Activated T-cell treated with anti-CD3 and anti-CD28 coated beads, Interleukin-2, amount 50 U/mL, for 1 hour (primary cell): ENCODE measurements around the gene IL17F.
"Not testable (repeated sequence)": the region's sequence is repeated elsewhere in the genome, so short reads cannot be mapped to it uniquely, and the experiment has no call there.

Source experiments
- DNase-seq: peaks from one replicate; pipeline ENCODE4 v3.0.0-alpha.2; 2020

IL17F gene

DNA sequence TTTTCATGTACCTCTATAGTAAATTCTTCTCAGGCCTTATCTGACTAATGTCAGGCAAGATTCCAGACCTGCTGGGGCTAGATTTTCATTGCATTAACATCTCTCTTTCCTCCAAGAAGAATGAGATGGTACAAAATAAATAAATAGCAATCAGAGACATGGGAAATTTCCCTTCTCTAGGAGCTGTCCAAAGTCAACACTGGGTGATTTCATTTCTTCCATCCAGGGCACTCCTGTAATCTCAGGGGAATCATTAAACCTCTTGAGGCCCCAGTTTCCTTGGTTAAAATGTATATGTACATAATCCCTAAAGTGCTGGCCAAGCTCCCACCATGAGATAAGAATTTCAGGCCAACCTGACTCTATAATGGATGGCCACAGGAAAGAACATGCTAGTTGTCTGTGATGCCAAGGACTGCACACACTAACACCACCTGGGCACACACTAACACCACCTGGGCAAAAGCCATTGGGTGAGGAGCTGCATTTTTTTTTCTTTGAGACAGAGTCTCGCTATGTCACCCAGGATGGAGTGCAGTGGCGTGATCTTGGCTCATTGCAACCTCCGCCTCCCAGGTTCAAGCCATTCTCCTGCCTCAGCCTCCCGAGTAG, 912 bp downstream of the IL17F start:
- DNase-seq, result no peak

DNA sequence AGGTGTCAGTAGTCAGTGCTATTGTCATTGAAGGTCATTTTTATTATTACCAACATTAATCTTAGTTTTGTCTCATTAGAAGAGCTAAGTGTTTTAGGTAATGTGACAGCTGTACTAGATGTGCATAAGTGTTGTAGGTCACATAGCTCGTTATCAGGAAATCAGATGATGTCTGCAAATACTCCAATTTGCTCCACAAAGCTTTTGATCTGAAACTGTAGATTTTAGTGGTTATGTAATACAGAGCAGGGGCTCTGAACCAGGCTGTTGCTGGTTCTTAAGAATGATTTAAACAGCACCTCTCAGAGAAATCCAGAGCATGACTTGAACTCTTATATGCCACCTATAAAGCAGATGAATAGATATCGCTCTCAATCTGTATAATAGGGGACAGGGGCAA, 2.5 kb downstream of the IL17F start:
- DNase-seq, result no peak

DNA sequence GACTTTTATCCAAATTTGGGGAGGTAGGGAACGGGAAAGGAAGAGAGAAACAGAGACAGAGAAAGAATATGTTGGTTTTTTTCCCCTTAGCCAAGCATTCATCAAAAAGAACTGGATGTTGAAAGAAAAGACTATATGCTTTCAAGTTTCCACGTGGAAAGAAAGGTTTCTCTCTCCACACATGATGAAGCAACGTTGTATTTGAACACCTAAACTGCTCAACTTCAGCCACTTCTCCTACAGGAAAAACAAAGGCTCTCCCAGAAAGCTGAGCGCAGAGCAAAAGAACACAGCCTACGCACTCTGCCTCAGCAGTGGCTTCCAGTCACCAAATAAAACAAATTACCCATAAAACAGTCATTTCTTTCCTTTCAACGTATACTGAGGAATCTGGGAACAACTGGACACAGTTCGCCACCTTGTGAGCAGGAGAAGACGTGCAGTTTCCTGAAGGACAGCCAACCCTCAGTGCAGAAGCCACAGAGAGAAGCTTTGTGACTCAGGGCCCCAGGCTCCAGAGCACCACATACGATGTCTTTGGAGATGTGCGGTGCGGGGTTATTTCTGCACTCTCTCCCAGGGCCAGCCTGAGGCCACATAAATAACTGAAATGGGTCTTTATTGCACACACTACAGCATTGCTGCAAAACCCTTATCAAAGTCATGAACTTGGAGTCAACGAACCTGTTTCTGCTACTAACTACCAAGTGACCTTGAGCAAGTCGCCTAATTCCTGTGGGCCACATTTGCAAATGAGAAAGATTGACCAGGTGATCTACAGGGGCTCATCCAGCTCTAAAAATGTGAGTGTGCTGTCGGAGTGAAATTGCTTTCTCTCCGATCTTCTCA, 10.1 kb downstream of the IL17F start:
- DNase-seq, result no peak

DNA sequence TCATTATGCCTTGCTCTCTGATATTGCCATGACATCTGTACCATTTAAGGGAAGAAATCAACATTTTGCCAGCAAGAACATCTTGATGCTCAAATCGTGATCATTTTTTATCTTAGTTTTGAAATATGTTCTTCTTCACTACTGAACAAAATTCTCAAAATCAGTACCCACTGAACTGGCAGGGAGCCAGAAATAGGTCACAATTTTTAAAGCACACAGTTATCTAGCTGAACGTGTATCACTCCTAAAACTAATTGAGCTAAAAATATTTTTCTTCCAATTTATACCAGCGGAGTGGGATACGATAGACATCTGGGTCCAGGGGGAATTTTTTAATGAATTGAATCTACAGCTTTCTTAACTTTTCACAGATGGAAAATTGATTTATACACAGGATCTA, 11.3 kb downstream of the IL17F start:
- DNase-seq, result no peak

DNA sequence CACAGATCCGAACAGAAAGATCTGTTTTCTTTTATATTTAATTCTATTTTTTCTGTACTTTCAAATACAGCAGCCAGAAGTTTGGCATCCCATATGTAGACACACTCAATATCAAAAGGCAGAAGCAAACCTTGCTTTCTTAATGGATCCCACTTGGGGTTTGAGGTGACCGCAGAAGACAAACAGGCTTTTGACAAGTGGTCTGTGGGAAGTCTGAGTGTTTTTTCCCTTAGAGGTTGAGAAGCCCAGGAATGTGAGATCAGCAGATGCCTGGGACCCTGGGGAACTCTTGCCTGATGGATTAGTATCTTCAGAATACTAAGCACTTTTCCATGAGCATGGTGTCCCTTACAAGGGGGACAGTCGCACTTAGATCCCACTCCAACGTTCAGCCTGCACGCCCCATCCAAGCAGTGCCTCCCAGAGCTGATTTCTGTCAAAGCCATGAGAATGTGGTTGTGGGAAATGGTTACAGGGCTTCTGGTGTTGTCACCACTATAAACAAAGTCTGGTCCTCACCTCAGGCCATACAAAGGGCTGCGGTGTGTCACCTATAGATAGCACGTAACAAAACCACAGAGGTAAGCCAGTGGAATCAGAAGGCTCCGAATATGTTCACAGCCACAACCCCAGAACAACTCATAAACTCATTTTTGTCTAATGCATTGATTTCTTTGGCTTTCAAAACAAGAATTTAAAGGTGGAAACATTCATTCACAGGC, 12.7 kb downstream of the IL17F start:
- no peak for DNase-seq

DNA sequence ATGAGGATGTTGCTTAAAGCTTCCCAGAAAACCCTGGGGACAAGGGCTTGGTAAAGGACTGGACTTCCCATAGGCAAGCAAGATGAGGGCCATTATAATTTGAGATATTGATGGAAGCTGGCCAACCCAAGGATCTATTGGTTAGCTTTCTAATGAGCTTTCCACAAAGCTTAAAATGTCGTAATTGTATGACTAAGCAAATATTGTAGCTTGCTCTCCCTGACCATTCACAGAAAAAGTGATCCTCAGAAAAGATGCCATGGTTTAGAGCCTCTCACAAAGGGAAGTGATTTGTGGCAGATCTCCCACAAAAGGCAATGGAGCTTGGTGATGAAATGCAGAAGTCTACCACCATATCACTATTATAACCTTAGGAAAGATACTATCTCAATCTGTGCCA, 13.6 kb downstream of the IL17F start:
- DNase-seq, result no peak

DNA sequence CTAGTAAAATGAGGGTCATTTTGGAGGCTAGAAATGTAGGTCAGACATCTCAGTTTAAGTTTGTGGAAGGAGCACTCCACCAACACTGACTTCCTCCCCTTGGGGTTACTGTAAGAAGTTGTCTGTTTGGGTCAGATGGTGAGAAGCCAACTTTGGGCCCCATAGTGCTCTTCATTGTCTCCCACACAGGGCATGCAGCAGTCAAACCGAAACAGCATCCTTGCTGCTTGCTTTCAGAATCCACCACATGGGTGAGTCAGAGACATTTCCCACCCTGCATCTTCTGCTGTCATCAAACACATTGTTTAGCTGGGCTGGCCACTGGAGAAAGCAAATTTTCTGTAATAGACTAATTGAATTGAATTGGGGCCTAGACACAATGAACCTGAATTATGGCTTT, 16.8 kb downstream of the IL17F start:
- DNase-seq, result no peak

DNA sequence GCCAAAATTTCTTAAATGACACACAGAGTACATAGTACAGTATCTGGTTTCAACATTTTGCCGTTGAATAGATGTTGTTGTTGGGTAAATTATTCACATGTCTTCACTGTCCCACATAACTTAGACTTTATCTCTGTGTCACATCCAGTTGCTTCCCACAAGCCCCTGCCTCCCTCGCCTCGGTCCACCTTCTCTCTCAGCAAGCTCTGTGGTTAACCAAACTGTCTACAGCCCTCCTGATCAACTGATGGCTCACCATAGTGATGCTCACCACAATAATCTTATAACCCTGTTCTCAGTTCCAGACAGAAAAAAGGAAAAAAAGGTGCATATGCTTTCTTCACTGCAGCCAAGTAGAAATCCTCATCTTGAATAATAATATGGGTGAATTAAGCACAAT, 23.0 kb downstream of the IL17F start:
- no peak for DNase-seq

DNA sequence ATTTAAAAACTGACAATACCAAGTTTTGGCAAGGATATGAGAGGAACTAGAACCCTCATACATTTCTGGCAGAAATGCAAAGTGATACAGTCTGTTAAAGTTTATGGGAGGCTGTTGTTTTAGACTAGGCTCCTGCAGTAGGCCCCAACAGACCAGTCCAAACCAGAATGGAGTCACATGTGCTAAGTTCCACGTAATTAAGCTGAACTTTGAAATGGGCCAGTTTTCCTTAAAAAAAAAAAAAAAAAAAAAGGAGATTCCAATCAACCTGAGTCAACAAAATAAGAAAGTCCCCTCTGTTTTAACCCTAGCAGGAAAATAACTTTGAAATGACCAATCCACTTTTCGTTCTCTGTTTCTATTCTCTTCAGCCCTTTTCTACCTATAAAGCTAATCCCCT, 26.5 kb downstream of the IL17F start:
- no peak for DNase-seq

DNA sequence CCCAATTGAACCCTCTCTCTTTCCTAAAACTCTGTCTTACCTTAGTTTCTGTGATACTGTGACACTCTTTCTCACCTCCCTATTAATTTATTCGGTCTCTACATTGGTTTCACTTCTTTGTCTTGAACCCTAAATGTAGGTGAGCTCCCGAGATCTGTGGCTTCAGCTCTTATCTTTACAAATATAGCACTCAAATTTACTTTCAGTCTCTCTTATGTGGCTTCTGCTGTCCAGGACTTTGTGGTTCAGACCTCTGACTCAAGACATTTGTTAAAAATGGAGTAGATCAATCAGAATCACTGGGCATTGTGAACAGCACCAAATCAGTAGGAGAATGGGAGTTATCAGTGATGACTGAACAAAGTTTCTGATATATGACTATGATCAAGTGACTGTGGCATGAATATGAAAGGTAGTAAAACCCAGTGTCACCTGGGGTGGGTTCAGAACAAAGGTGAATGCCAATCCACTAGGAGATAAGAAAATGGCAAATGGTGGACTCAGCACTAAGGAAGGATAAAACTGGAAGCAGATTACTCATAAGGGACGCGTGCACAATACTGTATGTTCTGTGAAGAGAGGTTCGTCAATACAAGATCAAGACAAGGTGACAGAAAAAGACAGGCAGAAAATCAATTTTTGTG, 27.2 kb downstream of the IL17F start:
- DNase-seq, result no peak

DNA sequence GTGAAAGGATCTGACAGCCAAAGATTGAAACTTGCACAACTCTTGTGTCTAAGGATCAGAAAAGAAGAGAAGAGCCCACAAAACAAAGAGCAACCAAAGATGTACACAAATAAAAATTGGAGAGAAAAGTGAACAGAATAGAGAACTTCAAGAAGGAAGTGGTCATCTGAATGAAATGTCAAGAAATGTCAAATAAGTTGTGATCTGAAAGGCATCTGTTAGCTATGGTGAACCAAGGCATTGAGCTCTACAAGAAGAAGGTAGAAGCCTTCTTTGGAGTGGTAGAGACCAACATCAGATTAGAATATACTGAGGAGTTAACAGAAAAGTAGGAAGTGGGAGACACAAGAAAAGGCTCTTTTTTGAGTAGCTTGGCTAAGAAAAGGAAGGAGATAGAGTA, 28.5 kb downstream of the IL17F start:
- no peak for DNase-seq

DNA sequence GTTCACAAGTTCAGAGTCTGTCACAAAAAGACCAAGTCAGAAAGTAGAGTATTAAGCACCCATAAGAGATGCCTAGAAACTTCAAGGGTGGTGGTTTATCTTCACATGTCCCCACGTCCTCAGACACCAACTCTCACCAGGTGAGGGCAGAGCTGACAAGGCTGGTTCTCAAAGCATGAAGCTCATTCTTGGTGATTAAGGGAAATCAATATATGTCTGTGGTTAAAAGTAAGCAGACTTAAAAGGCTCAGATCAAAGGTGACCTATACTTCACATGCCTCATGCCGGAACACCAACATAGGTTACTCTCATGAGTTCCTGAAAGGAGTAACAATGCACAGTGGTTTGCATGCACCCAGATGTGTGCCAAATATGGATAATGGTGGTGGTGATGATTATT, 31.2 kb downstream of the IL17F start:
- no peak for DNase-seq

DNA sequence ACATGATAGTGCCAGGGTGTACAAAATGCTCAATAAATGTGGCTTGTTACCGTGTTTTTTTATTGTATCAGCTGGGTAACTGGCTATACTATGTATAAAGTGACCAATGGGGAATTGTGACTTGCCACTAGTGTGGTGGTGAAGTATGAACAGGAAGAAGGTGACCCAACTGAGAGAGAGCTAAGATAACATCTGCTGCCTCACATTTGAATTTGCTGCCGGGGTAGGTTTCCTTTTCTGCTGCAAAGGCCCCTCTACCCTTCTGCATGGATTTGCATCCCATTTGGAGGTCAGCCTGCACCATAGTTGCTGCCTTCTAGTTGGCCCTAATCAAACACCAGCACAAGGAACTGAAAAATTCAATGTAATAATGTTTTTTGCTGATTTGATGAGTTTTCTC, 34.1 kb downstream of the IL17F start:
- DNase-seq, result no peak

DNA sequence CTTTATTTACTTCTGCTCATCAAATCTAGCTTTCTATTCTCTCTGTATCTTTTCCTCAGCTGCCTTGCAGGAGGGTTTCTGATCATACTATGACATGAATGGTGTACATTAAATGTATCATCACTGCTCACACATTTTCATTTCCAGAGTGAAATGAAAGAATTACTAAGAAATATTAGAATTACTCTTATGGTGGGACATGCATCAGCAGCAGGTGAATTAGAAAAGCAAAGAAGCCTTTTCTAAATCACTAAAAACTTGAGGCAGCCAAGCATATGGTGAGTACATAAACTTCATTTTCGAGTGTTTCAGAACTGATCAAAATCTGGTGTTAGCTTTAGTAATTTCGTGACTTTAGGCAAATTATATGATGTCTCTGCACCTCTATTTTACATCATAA, 34.5 kb downstream of the IL17F start:
- DNase-seq, result no peak

DNA sequence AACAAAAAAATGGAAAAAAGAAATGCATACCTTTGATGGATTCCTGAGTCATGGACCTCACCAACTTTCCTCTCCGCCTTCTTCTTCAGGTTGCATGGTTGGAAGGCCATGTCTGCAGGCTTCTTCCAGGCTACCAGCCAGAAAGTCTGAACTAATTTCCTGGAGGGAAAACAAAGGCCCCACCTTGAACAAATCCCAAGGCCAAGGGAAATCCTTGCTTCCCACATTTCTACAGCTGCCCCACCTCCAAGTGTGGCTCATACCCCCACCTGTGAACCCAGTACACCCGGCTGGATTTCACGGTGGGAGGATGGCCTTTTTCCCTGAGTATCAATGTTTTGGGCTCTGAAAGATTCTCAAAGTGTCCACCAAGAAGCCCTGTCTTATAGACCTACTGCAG, 35.7 kb downstream of the IL17F start:
- no peak for DNase-seq

DNA sequence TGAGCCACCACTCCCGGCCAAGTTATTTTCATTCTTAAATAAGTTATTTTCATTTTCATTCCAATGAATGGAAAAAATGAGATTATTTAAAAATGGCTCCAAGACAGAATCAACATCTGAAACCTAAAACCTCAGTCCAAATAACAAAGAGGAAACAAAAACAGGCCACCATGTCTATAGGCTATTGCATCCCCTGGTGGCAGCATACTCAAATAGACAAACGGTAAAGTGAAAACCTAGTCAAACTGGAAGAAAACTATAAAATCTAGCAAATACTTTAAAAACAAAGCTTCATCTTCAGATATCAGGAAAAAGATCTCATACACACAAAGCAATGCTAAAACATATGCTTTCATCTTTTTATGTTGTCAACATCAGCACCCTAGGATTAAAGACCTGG, 37.2 kb downstream of the IL17F start:
- DNase-seq, result no peak

DNA sequence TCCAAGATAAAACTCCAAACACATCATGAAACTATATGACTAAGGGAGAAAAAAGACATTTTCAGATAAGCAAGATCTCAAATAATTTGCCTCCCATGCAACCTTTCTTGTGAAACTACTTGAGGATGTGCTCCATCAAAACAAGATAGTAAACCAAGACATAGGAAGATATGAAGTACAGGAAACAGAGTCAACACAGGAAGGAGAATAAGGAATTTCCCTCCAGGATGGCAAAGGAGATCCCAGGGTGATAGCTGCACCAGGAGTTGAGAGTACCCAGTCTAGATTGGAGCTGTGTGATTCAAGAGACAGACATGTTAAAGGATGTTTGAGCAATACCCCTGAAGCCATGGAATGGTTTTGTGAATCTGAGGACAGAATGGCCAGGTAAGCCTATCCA, 42.8 kb downstream of the IL17F start:
- no peak for DNase-seq

DNA sequence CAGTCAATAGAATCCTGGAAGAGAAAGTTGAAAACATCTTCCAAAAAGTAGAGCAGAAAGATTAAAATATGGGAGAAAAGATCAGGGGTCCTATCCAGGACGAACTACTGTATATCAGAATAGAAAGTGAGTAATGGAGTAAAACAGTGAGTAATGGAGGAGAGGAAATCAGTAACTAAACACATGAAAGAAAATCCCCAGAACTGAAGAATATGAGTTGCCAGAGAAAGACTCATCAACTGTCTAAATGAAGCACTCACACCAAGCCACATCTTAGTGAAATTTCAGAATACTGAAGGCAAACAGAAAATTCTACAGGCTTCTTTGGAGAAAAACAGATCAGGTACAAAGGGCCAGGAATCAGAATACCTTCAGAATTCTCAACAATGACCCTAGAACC, 43.3 kb downstream of the IL17F start:
- DNase-seq, result no peak

DNA sequence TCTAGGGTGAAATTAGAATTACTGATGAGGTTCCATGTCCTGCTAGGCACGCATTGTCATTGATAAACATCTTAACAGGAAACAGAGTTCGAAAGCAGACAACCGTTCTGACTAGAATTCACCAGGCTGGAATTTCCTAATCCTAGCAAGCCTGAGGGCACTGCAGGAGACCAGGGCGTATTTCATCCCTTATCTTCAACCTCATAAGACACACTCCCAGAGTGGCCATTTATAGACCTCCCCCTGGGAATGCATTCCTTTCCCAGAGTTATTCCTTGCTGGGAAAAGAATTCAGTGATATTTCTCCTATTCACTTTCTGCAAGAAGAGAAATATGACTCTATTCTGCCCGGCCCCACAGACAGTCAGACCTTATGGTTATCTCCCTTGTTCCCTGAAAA, 44.2 kb downstream of the IL17F start:
- not testable (repeated sequence) for DNase-seq

DNA sequence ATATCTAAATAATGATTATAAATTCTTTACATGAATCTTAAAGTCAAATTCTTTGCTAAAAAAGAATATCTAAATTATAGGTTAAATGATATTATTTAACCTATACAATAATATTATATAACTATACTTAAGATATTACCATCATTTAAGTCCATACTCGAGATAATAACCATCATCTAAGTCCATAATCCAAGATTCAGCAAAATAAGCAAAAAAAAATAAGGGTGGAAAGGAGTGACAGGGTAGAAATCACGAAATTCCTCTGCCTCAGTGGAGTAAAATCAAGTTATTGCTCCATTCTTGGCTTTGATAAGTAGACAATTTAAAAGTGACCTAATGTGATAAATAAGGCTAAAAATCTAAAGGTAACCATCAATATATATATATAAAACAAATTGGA, 48.4 kb downstream of the IL17F start:
- no peak for DNase-seq

DNA sequence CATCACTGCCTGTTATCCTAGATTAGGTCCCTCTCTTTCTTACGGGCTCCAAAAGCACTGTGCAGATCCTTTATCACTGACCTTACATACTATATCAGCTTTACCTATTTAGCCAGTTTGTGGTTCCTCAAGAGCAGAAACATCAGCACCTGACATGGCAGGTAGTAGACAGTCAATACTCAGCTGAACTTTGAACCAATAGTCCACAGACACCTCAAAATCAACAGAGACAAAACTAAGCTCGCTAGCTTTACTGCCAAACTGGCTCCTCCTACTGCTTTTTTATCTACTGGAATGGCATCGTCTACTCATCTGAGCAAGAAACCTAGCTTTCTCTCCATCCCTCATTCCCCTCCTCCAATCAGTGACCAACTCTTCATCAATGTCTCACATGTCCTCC, 52.5 kb downstream of the IL17F start:
- DNase-seq, result no peak

DNA sequence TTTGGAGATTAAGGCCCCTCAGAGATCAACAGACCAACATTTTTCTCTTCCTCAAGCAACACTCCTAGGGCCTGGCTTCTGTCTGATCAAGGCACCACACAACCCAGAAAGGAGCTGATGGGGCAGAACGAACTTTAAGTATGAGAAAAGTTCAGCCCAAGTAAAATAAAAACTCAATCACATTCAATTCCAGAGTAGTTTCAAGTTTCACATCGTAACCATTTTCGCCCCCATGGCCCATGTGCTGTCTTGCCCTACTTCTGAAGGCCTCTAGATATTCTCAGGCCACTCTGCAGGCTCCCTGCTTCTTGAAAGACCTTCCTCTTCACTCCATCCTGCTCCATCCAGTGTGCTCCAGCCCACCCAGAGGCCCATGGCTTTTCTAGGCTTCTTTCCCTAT, 53.9 kb downstream of the IL17F start:
- no peak for DNase-seq

DNA sequence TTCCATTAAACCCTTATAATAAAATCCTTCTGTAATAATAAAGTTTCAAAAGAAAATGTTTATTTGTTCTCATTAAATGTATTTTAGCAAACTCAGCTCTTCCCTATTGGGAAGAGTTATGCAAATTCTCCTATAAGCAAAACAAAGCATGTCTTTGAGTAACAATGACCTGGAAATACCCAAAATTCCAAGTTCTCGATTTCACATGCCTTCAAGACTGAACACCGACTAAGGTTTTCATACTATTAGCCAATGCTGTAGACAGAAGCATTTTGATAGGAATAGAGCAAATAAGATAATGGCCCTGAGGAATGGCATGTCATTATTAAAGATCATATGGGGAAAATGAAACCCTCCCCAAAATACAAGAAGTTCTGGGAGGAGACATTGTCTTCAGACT, 54.3 kb downstream of the IL17F start:
- DNase-seq, result no peak

DNA sequence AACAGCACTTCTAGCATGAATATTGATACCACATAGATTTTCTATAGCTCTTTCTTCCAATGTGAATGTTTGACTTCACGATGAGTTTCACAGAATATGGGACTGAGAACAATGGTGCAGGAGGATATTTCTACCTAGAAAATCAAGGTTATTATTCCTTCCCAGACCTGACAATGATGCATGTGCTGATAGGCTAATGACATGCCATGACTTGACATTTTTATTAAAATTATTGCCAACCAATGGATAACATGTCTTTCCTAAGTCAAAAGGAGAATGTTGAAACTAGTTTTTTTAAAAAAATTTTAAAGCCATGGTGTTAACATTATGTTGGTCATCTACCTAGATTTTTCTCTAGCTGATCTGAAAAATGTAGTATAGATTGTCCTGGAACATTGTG, 57.2 kb downstream of the IL17F start:
- DNase-seq, result no peak
